IPS-15b (cell line): ENCODE measurements around the gene FSD1.
"Not testable (repeated sequence)": the region's sequence is repeated elsewhere in the genome, so short reads cannot be mapped to it uniquely, and the experiment has no call there.

Experiments used
- H3K27me3 ChIP-seq: one replicate; pipeline ENCODE4 v1.6.1; 2013; ENCODE audit warnings: low read length; ENCODE audit not compliant: control insufficient read depth, insufficient read depth
- H3K36me3 ChIP-seq: one replicate; pipeline ENCODE4 v1.6.1; 2013; ENCODE audit warnings: low read length; ENCODE audit not compliant: control insufficient read depth, insufficient read depth
- H3K4me1 ChIP-seq: one replicate; pipeline ENCODE4 v1.6.1; 2013; ENCODE audit warnings: mild to moderate bottlenecking, low read length; ENCODE audit not compliant: control insufficient read depth, insufficient read depth
- H3K4me3 ChIP-seq: one replicate; pipeline ENCODE4 v1.5.1; 2013; ENCODE audit warnings: low read depth, low read length
- H3K9ac ChIP-seq: one replicate; pipeline ENCODE4 v1.6.1; 2013; ENCODE audit warnings: low read depth, mild to moderate bottlenecking, low read length
- H3K9me3 ChIP-seq: one replicate; pipeline ENCODE4 v1.6.1; 2013; ENCODE audit warnings: mild to moderate bottlenecking, low read length; ENCODE audit not compliant: control insufficient read depth, insufficient read depth

Gene FSD1

GRCh38 chr19:4326215-4326836 lies 21.9 kb downstream of the FSD1 start:
- H3K4me3 ChIP-seq = peak overlapping the region; percentile 72
- H3K9ac ChIP-seq = no peak overlapping the region
- no peaks in the 10 kb centered on the region for H3K27me3 ChIP-seq
- H3K36me3 ChIP-seq = peaks cover 2% of the 10 kb centered on the region
- no peaks in the 10 kb centered on the region for H3K9me3 ChIP-seq
- peaks cover 5% of the 10 kb centered on the region for H3K4me1 ChIP-seq

- Histone ChIP-seq H3K9ac (peak overlapping the region; percentile 73), H3K36me3 (peaks cover 2% of the 10 kb centered on the region), H3K4me3 (peak overlapping the region; percentile 72), H3K9me3 (no peaks in the 10 kb centered on the region), H3K4me1 (peaks cover 5% of the 10 kb centered on the region), H3K27me3 (no peaks in the 10 kb centered on the region)
Observed at GRCh38 chr19:4326837-4327251, 22.4 kb downstream of the FSD1 start.

DNA sequence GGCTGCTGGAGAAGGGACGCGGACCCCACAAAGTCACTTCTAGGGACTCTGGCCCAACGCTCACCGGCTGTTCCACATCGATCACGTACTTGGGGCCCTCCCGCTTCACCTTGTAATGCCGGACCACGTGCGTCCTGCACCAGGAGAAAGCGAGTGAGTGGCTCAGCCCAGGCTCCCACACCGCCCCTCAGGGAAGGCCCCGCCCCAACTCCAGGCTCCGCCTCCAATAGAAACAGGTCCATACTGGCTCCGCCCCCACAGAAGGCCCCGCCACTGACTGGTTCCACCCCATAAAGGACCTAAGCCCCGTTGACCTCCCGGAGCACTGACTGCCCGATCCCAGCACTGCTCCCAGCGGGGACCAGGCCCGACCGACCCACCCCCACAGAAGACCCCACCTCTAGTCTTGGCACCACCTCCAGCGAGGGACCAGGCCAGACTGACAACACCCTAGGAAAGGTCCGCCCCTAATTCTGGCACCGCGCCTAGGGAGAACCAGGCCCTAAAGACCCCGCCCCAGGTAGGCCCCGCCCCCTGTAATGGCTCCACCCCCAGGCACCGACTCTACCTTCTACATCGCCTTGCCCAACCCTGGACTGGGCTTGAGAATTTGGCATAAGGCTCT lies 23.0 kb downstream of the FSD1 start:
- H3K4me3 ChIP-seq = peak overlapping the region; percentile 72
- peak overlapping the region; percentile 73 for H3K9ac ChIP-seq
- peaks cover 5% of the 10 kb centered on the region for H3K4me1 ChIP-seq
- H3K27me3 ChIP-seq = no peaks in the 10 kb centered on the region
- no peaks in the 10 kb centered on the region for H3K9me3 ChIP-seq
- peaks cover 2% of the 10 kb centered on the region for H3K36me3 ChIP-seq

DNA sequence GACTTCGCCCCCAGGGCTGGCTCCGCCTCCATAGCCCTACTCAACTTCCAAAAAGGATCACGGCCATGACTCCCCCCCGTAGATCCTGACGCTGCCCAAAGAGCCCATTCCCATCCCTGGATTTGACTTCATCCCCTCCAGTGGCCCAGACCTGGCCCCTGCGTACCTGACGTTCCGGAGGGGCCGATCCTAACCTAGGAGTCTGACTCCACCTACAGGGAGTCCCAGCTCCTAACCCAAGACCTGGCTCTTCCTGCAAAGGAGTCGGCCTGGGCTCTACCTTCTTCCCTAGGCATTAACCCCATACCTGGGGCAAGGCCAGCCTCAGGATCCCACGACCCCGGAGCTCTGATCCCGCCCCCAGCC lies 23.5 kb downstream of the FSD1 start:
- Histone ChIP-seq H3K4me1 (peaks cover 5% of the 10 kb centered on the region), H3K36me3 (peaks cover 2% of the 10 kb centered on the region), H3K4me3 (peak overlapping the region; percentile 72), H3K27me3 (no peaks in the 10 kb centered on the region), H3K9me3 (no peaks in the 10 kb centered on the region), H3K9ac (no peak overlapping the region)

GRCh38 chr19:4328243-4328990 lies 24.0 kb downstream of the FSD1 start:
- peaks cover 2% of the 10 kb centered on the region for H3K36me3 ChIP-seq
- H3K9ac ChIP-seq = peak overlapping the region; percentile 47
- no peaks in the 10 kb centered on the region for H3K9me3 ChIP-seq
- H3K4me1 ChIP-seq = peaks cover 5% of the 10 kb centered on the region
- H3K4me3 ChIP-seq = peak overlapping the region; percentile 77
- H3K27me3 ChIP-seq = no peaks in the 10 kb centered on the region

GRCh38 chr19:4328991-4329681 lies 24.7 kb downstream of the FSD1 start:
- H3K4me3 ChIP-seq = peak overlapping the region; percentile 77
- not testable (repeated sequence) for H3K9me3 ChIP-seq, H3K4me1 ChIP-seq, H3K27me3 ChIP-seq, H3K36me3 ChIP-seq, H3K9ac ChIP-seq

DNA sequence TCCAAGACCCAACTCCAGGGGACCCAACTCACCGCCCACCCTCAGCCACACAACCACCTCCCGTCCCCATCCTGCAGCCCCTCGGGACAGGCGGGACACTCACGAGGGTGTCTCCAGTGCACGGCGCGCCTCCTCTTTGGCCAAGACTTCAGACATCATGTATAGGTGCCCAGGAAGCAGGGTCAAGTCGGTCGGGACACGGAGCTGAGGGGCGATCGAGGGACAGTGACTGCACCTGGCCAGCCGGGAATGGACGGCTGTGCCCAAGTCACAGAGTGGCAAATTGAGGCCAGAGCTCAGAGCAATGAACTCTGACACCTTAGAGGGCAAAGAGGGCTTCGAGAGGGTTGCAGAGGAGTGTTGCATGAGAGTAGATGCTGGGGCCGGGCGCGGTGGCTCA lies 25.5 kb downstream of the FSD1 start:
- H3K4me3 ChIP-seq = peak overlapping the region; percentile 77
- H3K27me3 ChIP-seq = no peaks in the 10 kb centered on the region
- H3K36me3 ChIP-seq = peaks cover 4% of the 10 kb centered on the region
- H3K9ac ChIP-seq = no peak overlapping the region
- no peaks in the 10 kb centered on the region for H3K9me3 ChIP-seq
- H3K4me1 ChIP-seq = peaks cover 5% of the 10 kb centered on the region

DNA sequence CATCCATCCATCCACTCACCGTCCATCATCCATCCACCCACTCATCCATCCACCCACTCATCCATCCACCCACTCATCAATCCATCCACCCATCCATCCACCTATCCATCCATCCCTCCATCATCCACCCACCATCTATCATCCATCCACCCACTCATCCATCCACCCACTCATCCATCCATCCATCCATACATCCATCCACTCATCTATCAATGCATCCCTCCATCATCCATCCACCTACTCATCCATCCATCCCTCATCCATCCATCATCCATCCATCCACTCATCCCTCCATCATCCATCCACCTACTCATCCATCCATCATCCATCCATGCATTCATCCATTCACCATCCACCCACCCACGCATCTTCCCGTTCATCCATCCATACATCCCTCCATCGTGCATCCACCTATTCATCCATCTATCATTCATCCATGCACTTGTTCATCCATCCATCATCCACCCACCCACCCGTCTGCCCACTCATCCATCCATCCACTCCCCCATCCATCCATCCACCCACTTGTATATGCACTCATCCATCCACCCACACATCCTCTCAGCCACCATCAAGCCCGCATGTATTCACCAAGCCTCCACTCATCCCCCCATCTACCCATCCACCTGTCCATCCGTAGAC lies 30.7 kb downstream of the FSD1 start:
- H3K4me3 ChIP-seq = no peak overlapping the region

DNA sequence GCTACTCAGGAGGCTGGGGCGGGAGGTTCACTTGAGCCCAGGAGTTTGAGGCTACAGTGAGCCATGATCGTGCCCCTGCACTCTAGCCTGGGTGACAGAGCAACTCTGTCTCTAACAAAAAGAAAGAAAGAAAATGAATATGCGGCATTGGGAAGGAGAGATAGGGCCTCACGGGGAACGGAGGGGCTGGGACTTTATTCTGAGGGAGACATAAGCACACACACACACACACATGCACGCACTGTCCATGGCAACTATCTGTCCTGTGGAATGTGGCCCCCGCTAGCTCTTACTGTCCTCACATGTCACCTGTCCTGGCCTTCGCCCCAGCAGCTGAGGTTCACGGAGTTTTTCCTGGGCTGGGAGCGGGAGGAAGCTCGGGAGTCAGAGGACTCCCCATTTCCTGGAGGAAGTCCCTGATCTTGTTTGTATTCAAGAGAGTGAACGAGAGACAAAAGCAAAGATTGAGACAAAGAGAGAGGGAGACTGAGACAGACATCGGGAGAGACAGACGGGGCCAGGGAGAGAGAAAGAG lies 33.6 kb downstream of the FSD1 start:
- H3K9me3 ChIP-seq = no peaks in the 10 kb centered on the region
- H3K4me3 ChIP-seq = peak overlapping the region; percentile 33

More for the DNA sequence above, 30.7 kb downstream of the FSD1 start:
- Histone ChIP-seq H3K4me1 (peaks cover 2% of the 10 kb centered on the region), H3K9me3 (no peaks in the 10 kb centered on the region), H3K36me3 (peaks cover 8% of the 10 kb centered on the region), H3K9ac (no peak overlapping the region), H3K27me3 (no peaks in the 10 kb centered on the region)

GRCh38 chr19:4338441-4339355 lies 34.3 kb downstream of the FSD1 start, which contains the start of gene STAP2:
Gene STAP2, minus strand, starts transcription at chr19:4338827. Its CDS starts 74 bp downstream, at chr19:4338753.
- H3K27me3 ChIP-seq = no peaks in the 10 kb centered on the region
- no peak within 1 kb of the TSS for H3K9ac ChIP-seq
- H3K4me3 ChIP-seq = peak within 1 kb of the TSS; percentile 33
- peaks cover 5% of the 10 kb centered on the region for H3K4me1 ChIP-seq
- peaks cover 8% of the 10 kb centered on the region for H3K36me3 ChIP-seq
- no peaks in the 10 kb centered on the region for H3K9me3 ChIP-seq

More for the DNA sequence above, 33.6 kb downstream of the FSD1 start:
- no peak overlapping the region for H3K9ac ChIP-seq
- H3K4me1 ChIP-seq = peaks cover 5% of the 10 kb centered on the region
- H3K27me3 ChIP-seq = no peaks in the 10 kb centered on the region
- H3K36me3 ChIP-seq = peaks cover 8% of the 10 kb centered on the region
